ENCODE results near the gene CCNF.
"Not testable (repeated sequence)": the region's sequence is repeated elsewhere in the genome, so short reads cannot be mapped to it uniquely, and the experiment has no call there.

Gene CCNF

GRCh38 chr16:2429771-2430663 is 770 bp downstream of the CCNF start:
- DNase-seq: no peak

DNA sequence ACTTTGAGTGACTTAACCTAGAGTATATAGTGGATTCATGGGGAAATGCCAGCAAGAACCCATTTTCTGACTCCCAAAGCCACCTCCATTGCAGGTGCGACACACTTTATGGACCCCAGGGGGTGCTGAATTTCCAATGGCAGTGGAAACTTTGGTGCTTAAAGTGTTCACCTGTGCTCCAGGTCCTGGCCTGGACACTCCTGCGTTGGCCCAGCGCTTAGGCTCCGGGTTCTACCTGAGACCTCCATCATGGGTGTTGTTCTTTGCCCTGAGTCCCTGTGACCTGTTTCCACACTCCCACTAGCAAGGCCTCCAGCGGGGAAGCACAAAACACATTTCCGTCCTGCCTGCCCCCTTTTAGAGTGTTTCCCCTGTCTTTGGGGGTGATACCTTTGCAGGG is 3.0 kb downstream of the CCNF start:
- no peak for DNase-seq

GRCh38 chr16:2432801-2433505 is 3.7 kb downstream of the CCNF start:
- no peak for DNase-seq

GRCh38 chr16:2435236-2435635 is 6.0 kb downstream of the CCNF start:
- not testable (repeated sequence) for DNase-seq

GRCh38 chr16:2436110-2436509 is 6.9 kb downstream of the CCNF start:
- DNase-seq: no peak

DNA sequence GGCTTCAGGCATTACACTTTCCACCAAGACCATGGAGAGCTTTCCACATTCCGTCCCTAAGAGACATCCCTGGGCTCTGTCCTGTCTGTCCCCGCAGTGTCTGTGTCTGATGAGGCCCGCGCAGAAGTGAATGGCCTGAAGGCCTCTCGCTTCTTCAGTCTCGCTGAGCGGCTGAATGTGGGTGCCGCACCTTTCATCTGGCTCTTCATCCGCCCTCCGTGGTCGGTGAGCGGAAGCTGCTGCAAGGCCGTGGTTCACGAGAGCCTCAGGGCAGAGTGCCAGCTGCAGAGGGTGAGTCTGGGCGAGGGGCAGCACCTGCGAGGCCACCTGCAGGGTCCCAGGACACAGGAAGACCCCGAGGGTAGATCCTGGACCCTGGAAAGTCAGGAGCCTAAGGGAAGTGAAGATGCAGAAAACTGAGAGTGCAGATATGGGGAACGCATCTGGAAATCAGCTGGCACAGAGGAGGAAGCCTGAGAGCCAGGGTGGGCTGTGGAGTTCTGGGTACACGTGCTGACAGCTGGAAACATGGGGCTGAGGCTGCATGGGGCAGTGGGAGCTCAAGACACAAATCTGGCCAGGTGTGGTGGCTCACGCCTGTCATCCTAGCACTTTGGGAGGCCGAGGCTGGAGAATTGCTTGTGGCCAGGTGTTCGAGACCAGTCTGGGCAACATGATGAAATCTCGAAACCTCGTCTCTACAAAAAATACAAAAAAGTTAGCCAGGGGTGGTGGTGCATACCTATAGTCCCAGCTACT is 8.0 kb downstream of the CCNF start:
- no peak for DNase-seq

DNA sequence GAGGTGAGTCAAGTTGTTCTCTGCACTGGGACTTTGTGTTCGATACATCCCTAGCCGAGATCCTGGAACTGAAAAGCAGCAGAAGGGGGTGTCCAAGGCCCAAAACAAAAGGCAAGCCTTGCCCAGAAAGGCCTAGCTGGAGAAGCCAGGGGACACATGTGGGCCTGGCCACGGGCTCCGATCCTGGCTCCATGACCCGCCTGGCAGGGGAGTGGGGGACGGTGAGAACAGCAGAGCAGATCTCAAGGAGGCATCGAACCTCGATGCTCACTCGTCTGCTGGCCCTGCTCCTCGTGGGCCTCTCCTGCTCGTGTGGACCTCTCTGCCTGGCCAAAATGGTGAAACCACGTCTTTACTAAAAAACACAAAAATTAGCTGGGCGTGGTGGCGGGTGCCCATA is 8.9 kb downstream of the CCNF start:
- no peak for DNase-seq

GRCh38 chr16:2439598-2439997 is 10.4 kb downstream of the CCNF start:
- DNase-seq: no peak

GRCh38 chr16:2441143-2441804 is 12.0 kb downstream of the CCNF start:
- DNase-seq: not testable (repeated sequence)

DNA sequence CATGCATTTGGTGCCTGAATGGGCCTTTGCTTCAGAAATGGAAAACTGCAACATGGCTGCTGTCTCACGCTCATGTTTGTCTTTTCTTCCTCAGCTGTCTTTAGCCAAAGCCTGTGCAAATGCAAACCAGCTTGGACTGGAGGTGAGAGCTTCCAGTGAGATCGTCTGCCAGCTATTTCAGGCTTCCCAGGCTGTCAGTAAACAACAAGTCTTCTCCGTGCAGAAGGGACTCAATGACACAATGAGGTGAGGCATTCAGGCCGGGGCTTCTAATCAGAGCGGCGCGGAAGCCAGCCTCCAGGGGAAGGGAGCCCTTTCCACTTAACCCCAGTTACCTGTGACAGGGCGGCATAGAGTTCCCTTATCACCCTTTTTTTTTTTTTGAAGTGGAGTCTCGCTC is 14.3 kb downstream of the CCNF start:
- DNase-seq: no peak

DNA sequence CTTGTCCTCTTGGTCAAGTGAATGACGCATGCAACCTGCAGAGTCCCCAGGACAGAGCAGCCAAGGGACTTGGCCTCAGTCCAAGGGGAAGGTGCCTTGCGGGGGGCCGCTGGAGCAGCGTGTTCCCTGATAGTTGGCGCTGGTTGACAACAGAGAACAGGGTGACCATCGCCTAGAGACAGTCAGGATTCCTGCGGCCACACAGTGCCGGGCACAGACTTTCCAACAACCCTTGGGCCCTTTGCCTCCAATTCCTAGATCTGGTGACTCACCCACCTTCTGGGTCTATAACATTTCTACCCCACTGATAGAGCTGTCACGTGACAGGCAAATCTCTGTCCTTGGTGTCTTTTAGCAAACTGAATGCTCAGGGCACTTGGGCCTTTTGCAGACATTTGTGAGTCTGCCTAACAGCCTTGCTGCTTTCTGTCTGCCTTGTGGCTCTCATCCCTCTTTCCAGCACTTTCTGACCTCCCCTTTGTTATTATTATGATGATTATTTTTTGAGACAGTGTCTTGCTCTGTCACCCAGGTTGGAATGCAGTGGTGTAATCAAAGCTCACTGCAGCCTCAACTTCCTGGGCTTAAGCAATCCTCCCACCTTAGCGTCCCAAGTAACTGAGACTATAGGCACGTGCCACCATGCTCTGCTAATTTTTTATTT is 18.8 kb downstream of the CCNF start:
- DNase-seq: no peak

DNA sequence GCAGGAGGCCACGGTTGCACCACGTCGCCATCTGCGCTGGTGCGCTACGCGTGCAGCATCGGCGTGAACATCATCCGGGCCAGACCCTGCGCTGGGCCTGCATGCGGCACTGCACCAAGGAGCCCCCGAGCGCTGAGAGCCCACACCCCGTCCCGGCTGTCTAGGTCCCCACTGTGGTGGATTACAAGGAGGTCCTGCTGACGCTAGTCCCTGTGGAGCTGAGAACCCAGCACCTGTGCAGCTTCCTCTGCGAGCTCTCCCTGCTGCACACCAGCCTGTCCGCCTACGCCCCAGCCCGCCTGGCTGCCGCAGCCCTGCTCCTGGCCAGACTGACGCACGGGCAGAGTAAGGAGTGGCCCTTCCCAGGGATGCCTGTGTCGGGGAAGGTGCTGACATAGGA is 19.9 kb downstream of the CCNF start:
- DNase-seq: no peak

DNA sequence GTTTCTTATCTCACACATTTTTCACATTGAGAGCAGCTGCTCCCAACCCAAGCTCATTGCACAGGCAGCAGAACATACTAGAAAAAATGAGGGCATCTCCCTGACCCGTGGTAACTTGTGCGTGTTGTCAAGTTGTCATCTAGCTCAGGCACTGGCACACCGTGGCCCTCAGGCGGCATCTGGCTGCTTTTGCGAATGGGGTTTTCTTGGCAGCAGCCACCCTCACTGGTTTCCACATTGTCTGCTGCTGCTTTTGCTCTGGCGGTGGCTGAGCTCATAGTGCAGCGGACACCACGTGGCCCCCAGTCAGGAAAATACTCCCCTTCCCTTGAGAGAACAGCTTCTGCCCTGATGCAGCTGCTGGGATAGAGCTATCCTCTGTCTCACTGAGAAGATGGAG is 21.3 kb downstream of the CCNF start:
- no peak for DNase-seq

GRCh38 chr16:2450975-2451381 is 21.7 kb downstream of the CCNF start:
- DNase-seq: no peak

GRCh38 chr16:2451851-2452320 is 22.6 kb downstream of the CCNF start:
- no peak for DNase-seq

- no peak for DNase-seq
Observed at GRCh38 chr16:2452650-2453049, 23.4 kb downstream of the CCNF start.

DNA sequence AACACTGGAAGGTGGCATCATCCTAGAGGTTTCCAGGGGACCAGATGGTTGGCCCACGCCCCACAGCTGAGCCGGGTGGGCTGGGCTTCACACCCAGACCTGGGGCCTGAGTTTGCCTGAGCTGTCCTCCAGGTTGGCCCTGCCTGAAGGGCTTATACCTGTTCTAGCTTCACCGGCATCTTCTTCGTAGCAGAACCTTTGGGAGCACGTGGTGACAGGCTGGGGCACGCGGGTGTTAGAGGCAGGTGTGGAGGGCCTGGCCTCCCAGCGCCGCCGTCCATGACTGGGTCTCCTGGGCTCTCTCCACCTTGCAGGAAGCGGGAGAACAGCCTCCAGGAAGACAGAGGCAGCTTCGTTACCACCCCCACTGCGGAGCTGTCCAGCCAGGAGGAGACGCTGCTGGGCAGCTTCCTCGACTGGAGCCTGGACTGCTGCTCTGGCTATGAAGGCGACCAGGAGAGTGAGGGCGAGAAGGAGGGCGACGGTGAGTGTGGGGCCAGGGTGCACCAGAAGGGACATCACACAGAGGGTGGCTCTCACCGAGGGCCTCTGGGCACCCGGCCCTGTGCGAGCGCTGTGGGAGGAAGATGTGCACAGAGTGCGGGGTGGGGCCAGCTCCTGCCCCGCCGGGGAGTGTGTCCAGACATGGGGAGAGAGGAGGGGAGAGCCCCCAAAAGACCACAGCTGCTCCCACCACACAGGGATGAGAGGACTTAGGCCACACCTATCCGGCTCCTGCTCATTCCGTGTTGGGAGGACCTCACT is 26.0 kb downstream of the CCNF start:
- no peak for DNase-seq

GRCh38 chr16:2456551-2457153 is 27.4 kb downstream of the CCNF start:
- DNase-seq: no peak

- DNase-seq: no peak
Observed at GRCh38 chr16:2457267-2457666, 28.0 kb downstream of the CCNF start.

DNA sequence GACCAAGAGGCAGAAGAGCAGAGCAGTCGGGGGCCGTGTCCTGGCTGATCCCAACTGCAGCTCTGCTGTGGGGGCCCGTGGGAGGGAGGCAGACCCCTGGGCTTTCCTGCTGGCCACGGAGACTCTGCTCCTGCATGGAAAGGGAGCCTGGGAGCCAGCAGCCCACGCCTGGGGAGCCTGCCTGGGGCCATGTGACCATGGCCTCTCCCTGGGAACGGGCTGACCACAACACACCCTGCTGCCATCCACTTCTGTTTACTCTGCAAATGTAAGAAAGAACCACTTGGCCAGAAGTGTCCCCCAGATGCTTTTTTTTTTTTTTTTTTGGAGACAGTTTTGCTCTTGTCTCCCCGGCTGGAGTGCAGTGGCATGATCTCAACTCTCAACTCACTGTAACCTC is 28.7 kb downstream of the CCNF start:
- DNase-seq: no peak

Data from NCI-H1048 (cell line).